HG03135 (cell line): ENCODE data around the gene ANKFN1.
"Not testable (repeated sequence)": the region's sequence is repeated elsewhere in the genome, so short reads cannot be mapped to it uniquely, and the experiment has no call there.

Experiments used
- ATAC-seq: cut with Tn5 transposase; IDR thresholded peaks from one replicate; pipeline ENCODE4 v1.9.1; 2021; ENCODE audit warnings: mild to moderate bottlenecking, moderate library complexity; ENCODE audit not compliant: unreplicated experiment

The ANKFN1 gene

GRCh38 chr17:56269556-56270389 lies 116.5 kb downstream of the ANKFN1 start:
- ATAC-seq, result no peak

GRCh38 chr17:56274491-56274890 lies 121.2 kb downstream of the ANKFN1 start:
- ATAC-seq, result no peak

GRCh38 chr17:56284482-56284881 lies 131.2 kb downstream of the ANKFN1 start:
- ATAC-seq, result no peak

- ATAC-seq, result not testable (repeated sequence)
Measured at GRCh38 chr17:56288786-56289185, 135.5 kb downstream of the ANKFN1 start.

- ATAC-seq, result no peak
Measured at GRCh38 chr17:56289321-56289720, 136.0 kb downstream of the ANKFN1 start.

- ATAC-seq, result no peak
Measured at GRCh38 chr17:56290101-56290801, 137.0 kb downstream of the ANKFN1 start.

GRCh38 chr17:56290802-56291118 lies 137.5 kb downstream of the ANKFN1 start:
- ATAC-seq, result no peak

- ATAC-seq, result no peak
Measured at GRCh38 chr17:56291226-56291805, 138.0 kb downstream of the ANKFN1 start.

- ATAC-seq, result no peak
Measured at GRCh38 chr17:56292010-56292409, 138.7 kb downstream of the ANKFN1 start.

- ATAC-seq, result no peak
Measured at GRCh38 chr17:56292578-56292977, 139.3 kb downstream of the ANKFN1 start.

- no peak for ATAC-seq
Measured at GRCh38 chr17:56297184-56297583, 143.9 kb downstream of the ANKFN1 start.

- no peak for ATAC-seq
Measured at GRCh38 chr17:56298846-56299245, 145.6 kb downstream of the ANKFN1 start.

- no peak for ATAC-seq
Measured at GRCh38 chr17:56300144-56300543, 146.9 kb downstream of the ANKFN1 start.

GRCh38 chr17:56305007-56305406 lies 151.7 kb downstream of the ANKFN1 start:
- no peak for ATAC-seq

- ATAC-seq, result no peak
Measured at GRCh38 chr17:56309897-56310296, 156.6 kb downstream of the ANKFN1 start.

GRCh38 chr17:56310782-56311181 lies 157.5 kb downstream of the ANKFN1 start:
- ATAC-seq, result no peak

GRCh38 chr17:56313201-56313600 lies 159.9 kb downstream of the ANKFN1 start:
- ATAC-seq, result no peak

- ATAC-seq, result no peak
Measured at GRCh38 chr17:56314026-56314425, 160.8 kb downstream of the ANKFN1 start.

- no peak for ATAC-seq
Measured at GRCh38 chr17:56314984-56315602, 161.8 kb downstream of the ANKFN1 start.

- ATAC-seq, result no peak
Measured at GRCh38 chr17:56316604-56317003, 163.3 kb downstream of the ANKFN1 start.

- ATAC-seq, result no peak
Measured at GRCh38 chr17:56317351-56318208, 164.3 kb downstream of the ANKFN1 start.
